ENCODE measurements around the gene SRP68.

The SRP68 gene

DNA sequence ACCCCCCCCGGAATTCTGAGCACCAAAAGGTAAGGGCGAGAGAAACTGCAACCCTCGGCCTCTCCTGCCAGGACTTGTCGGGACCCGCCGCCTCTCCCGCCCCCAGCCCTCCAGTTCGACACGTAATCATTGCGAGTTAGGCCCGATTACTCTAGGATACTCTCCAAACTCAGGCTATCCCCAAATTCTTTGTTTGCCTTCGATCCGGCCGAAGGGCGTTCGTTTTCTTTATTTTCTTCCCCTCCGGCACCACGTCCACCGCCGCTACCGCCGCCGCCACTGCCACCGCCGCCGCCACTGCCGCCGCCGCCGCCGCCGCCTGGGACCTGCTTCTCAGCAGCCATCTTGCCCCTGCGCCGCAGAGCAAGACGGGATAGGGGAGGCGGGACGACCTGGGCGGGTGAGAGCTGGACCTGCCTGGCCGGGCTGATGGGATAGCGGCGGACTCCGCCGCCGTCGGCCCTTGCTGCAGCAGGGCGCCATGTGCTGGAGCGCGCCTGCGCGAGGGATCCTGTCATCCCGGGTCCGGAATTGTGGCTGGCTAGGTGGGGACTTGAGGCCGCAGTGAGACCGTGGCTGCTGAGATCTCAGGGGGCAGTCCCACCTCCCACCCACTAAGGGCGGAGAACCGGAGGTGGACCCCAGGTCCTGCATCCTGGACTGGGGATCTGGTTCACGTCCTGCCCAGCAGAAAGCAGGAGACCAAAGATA lies at the start of gene SRP68:
Gene SRP68, minus strand, starts transcription at position 370 of the 711 bp plus-strand sequence. Its CDS starts 26 bp downstream, at position 344.
- TF ChIP-seq ZNF274 (IDR thresholded peaks at IDR 0.05; ENCODE audit: low read depth, low read length), result no peak
- H3K4me3 ChIP-seq (ENCODE audit: low read length), result peak within 1 kb of the TSS; percentile 93

DNA sequence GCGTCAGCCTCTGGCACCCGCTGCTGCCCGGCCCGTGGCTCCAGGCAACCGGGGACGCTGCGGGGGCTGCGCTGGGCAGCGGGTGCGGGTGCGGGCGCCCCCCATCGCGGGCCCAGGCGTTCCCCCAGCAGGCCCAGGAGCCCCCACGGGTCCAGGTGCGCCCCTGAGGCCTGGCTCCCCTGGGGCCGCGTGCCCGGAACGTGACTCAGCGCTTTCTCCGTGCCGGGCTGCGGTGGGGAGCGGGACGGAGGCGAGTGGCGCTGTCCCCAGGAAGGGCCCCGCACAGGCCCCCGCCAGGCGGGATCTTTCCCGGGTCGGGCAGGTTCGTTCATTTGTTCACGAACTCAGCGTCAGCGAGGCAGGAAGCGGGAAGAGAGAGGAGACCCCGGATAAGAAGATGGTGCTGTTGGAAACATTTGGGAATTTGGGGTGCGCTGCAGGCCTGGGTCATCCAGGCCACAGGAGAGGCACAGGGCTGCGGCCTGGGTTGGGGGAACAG lies 49.7 kb upstream of the SRP68 start:
- no peak for TF ChIP-seq ZNF274 (IDR thresholded peaks at IDR 0.05; ENCODE audit: low read depth, low read length)
- H3K4me3 ChIP-seq (ENCODE audit: low read length), result peak overlapping the region; percentile 37; the same call in 1 of the 2 replicates

DNA sequence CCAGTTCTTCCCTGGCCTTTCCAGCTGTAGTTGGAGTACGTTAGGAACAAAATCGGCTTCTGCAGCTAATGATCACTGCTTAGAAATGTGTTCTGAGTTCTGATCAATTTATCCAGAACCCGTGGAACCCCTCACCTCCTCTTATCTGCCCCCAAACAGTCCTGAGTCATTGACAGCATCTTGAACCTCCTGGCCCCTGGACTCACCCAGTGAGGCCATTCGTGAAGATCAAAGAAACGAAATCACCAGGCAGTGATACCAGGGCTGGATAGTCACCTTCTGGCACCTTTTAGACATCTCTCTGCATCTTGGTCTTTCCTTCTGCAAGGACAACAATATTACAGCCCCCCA lies 48.3 kb upstream of the SRP68 start:
- TF ChIP-seq ZNF274 (IDR thresholded peaks at IDR 0.05; ENCODE audit: low read depth, low read length), result no peak
- H3K4me3 ChIP-seq (ENCODE audit: low read length), result no peak overlapping the region

DNA sequence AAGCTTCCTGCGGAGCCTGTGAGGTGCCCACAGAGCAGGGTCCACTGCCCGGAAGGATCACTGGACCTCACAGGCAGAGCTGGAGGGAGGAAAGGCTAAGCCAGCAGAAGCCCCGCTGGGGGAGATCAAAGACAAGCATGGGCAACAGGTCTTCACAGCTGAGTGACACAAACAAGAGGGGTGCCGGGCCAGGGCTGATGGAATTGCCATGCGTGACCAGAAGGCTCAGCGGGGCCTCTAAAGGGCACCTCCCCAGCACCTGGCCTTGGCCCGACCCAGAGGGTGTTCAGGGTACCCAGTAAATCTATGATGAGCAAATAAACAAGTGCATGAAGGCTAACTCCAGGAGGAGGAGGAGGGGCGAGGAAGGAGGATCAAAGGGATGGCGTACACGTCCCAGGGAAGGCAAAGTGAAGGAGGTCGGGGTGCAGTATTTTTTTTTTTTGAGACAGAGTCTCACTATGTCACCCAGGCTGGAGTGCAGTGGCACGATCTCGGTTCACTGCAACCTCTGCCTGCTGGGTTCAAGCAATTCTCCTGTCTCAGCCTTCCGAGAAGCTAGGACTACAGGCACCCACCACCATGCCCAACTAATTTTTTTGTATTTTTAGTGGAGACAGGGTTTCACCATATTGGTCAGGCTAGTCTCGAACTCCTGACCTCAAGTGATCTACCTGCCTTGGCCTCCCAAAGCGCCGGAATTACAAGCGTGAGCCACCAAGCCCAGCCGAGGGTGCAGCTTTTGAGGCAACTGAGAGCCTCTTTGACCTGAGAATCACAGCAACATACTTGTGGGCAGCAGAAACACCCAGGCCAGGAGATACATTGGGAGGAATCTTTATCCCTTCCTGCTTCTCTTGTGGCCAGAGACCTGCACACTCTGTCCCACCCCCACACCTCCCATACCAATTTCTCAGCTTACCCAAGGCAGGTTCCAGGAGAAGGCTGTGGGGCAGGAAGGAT lies 47.4 kb upstream of the SRP68 start:
- H3K4me3 ChIP-seq (ENCODE audit: low read length), result no peak overlapping the region
- TF ChIP-seq ZNF274 (IDR thresholded peaks at IDR 0.05; ENCODE audit: low read depth, low read length), result no peak

DNA sequence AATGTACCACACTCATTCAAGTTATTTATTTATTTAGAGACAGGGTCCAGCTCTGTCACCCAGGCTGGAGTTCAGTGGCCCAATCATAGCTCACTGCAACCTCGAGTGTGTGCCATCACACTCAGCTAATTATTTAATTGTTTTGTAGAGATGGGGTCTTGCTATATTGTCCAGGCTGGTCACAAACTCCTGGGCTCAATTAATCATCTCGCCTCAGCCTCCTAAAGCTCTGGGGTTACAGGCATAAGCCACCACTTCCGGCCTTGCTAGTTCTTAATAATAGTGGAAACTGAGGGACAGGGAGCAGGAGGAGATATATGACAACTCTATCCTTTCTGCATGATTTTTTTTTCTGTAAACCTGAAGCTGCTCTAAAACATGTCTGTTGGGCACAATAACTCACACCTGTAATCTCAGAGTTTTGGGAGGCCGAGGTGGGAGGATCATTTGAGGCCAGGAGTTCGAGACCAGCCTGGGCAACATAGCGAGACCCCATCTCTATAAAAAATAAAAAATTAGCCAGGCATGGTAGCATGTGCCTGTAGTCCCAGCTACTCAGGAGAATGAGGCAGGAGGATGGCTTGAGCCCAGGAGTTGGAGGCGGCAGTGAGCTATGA lies 42.9 kb upstream of the SRP68 start:
- H3K4me3 ChIP-seq (ENCODE audit: low read length), result no peak overlapping the region
- no peak for TF ChIP-seq ZNF274 (IDR thresholded peaks at IDR 0.05; ENCODE audit: low read depth, low read length)

DNA sequence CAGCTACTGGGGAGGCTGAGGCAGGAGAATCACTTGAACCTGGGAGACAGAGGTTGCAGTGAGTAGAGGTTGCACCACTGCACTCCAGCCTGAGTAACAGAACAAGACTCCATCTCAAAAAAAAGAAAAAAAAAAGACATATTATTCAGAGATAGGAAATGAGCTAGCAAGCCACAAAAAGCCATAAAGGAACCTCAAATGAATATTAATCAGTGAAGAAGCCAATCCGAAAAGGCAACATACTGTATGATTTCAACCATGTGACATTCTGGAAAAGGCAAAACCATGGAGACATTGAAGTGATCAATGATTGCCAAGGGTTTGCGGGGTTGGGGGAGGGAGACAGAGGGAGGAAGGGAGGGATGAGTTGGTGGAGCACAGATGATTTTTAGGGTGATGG lies 39.6 kb upstream of the SRP68 start:
- no peak for TF ChIP-seq ZNF274 (IDR thresholded peaks at IDR 0.05; ENCODE audit: low read depth, low read length)
- H3K4me3 ChIP-seq (ENCODE audit: low read length), result no peak overlapping the region

DNA sequence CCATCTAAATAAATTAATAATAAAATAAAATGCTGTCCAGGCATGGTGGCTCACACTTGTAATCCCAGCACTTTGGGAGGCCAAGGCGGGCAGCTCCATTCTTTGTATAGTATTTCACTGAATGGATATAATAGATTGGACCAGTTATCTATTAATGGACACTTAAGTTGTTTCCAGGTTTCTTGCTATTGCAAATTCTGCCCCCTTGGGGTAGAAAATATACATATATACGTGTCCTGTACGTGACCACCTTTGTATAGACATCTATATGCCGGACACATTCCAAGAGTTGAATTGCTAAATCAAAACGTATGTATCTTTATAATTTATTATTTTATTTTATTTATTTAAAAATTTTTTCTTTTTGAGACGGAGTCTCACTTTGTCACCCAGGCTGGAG lies 35.2 kb upstream of the SRP68 start:
- TF ChIP-seq ZNF274 (IDR thresholded peaks at IDR 0.05; ENCODE audit: low read depth, low read length), result no peak
- H3K4me3 ChIP-seq (ENCODE audit: low read length), result no peak overlapping the region

DNA sequence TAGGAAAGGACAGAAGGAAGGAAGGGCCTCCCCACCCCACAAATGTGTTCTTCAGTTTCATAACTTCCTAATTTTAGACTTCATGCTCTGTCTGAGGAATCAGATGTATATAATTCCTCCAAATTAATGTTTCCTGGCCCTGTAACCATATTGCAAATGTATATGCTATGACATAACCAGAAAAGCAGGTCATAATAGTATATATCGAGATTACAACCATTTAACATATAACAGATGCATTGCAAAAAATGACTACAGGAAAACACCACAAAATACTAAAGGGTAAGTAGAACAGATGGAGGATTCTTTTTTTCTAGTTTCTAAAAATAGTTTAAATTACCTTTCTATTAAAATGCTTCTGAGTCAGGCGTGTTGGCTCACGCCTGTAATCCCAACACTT lies 34.4 kb upstream of the SRP68 start:
- H3K4me3 ChIP-seq (ENCODE audit: low read length), result no peak overlapping the region

DNA sequence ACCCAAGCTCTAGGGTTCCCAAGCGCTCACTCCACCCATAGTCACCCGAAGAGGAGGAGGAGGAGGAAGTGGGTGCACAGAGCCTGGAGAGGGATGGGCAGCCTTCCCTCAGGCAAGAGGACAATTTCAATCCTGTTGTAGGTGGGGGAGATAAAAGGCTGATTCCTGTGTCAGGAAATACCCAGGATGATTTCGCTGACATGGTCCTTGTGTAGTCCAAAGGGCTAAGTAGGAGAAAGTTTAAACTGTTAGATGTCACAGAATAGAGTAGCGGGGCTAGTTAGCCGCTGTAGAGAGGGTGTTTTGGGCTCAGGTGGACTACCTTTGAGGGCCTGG lies 32.5 kb upstream of the SRP68 start:
- no peak overlapping the region for H3K4me3 ChIP-seq (ENCODE audit: low read length)
- no peak for TF ChIP-seq ZNF274 (IDR thresholded peaks at IDR 0.05; ENCODE audit: low read depth, low read length)

More for the DNA sequence above, 34.4 kb upstream of the SRP68 start:
- no peak for TF ChIP-seq ZNF274 (IDR thresholded peaks at IDR 0.05; ENCODE audit: low read depth, low read length)

DNA sequence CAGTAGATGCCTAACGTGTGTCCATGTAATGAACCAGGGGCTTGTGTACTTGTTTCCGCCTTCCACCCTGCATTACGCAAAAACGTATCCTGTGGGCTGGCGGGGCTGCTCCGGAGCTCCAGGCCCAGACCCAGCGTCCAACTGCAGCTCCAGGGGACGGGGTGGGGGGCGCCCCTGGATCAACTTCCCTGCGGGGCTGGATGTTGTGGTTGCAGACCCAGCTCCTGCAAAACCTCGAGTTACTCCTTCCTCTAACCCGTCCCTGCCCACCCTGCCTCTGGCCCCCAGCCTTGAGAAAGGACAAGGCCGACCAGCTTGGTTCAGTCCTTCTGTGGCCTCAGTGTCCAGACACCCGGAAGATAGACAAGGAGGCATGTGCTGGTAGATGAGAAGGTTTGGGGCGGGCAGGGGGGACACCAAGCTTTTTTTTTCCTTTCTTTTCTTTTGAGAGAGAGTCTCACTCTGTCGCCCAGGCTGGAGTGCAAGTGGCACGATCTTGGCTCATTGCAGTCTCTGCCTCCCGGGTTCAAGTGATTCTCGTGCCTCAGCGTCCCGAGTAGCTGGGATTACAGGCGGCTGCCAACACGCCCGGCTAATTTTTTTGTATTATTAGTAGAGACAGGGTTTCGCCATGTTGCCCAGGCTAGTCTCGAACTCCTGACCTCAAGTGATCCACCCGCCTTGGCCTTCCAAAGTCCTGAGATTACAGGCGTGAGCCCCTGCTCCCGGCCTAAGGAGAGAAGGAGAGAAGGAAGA lies 32.0 kb upstream of the SRP68 start:
- no peak for TF ChIP-seq ZNF274 (IDR thresholded peaks at IDR 0.05; ENCODE audit: low read depth, low read length)
- peak overlapping the region; percentile 79; the same call in 1 of the 2 replicates for H3K4me3 ChIP-seq (ENCODE audit: low read length)

DNA sequence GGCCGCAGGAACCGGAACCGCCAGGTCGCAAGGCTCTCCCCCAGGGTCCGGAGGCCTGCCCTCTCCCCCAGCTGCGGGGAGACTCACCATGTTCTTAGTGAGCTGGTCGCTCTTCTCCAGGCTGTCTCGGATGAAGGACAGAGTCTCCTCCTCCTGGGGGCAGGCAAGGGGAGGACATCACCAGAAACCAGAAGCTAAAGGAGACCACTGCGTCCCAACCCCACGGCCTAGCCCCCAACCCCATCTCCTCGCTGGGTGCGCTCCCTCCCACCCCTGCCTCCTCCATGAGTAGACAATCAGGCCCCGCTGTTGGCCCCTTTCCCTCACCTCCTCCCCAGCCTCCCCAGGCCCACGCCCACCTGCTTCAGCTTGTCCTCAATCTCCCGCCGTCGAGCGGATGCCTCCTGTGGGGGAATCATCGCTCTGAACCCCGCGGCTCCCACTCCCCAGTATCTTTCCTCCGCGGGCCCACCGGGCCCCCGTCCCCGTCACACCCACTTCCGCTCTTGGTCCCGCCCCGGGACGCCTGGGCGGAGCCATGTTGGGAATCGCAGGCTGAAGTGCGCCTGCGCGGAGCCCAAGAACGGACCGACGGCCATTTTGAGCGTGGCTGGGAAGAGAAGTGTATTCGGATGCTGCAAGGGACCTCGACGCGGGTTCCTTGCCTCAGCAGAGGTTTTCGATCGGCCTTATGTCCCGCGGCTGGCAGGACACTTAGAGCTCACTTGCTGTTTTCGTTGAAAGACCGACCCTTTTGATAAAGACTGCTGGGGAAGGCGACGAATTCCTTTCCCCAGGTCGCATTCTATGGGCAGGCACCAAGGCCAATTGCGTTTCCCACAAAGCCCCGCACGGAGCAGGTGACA lies 31.2 kb upstream of the SRP68 start, which contains the start of gene EXOC7:
Gene EXOC7, minus strand, starts transcription at position 514 of the 866 bp plus-strand sequence. Its CDS starts 95 bp downstream, at position 419.
- no peak for TF ChIP-seq ZNF274 (IDR thresholded peaks at IDR 0.05; ENCODE audit: low read depth, low read length)
- peak within 1 kb of the TSS; percentile 79 for H3K4me3 ChIP-seq (ENCODE audit: low read length)

DNA sequence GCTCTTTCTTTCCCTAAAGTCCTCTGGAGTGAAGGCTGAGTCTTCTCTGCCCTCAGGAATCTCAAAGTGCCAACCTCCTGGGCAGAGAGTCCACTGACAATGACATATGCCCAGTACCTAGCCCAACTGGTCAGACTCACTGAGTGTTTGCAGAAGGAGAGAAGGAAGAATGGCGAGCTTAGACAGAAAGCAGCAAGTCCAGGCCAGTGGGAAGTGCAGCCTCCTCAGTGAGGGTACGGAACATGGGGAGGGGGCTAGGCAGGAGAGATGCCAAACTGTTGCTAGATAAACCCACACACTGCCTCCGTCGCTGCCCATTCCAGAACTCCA lies 30.6 kb upstream of the SRP68 start:
- TF ChIP-seq ZNF274 (IDR thresholded peaks at IDR 0.05; ENCODE audit: low read depth, low read length), result no peak
- H3K4me3 ChIP-seq (ENCODE audit: low read length), result peak overlapping the region; percentile 79
